Prostate gland (tissue), 2 donors: Measurements from ENCODE around the gene INHBE.

Source experiments
- POLR2A ChIP-seq: fragments of 450-650 bp; IDR thresholded peaks from one replicate; pipeline ENCODE4 v1.6.1; 2016; ENCODE audit warnings: antibody characterized with exemption, mild to moderate bottlenecking
- TF ChIP-seq, protein P1 (sequence below), 4 experiments: fragments of 200-600 bp in 2 of 4; fragments of 450-650 bp in 2 of 4; sonication (generic) in 2 of 4; IDR thresholded peaks; 1 replicate in 3 of 4; 2 replicates in 1 of 4; pipeline ENCODE4 v1.5.1; 2016 to 2019; ENCODE audit warnings: antibody characterized with exemption in 4 of 4, mild to moderate bottlenecking in 2 of 4, moderate library complexity in 2 of 4

- TF ChIP-seq, protein P1, sequence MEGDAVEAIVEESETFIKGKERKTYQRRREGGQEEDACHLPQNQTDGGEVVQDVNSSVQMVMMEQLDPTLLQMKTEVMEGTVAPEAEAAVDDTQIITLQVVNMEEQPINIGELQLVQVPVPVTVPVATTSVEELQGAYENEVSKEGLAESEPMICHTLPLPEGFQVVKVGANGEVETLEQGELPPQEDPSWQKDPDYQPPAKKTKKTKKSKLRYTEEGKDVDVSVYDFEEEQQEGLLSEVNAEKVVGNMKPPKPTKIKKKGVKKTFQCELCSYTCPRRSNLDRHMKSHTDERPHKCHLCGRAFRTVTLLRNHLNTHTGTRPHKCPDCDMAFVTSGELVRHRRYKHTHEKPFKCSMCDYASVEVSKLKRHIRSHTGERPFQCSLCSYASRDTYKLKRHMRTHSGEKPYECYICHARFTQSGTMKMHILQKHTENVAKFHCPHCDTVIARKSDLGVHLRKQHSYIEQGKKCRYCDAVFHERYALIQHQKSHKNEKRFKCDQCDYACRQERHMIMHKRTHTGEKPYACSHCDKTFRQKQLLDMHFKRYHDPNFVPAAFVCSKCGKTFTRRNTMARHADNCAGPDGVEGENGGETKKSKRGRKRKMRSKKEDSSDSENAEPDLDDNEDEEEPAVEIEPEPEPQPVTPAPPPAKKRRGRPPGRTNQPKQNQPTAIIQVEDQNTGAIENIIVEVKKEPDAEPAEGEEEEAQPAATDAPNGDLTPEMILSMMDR (IDR thresholded peaks at IDR 0.05): no peak
- no peak for TF ChIP-seq POLR2A
Observed at GRCh38 chr12:57464569-57464968, 9.5 kb downstream of the INHBE start.
